H9 (cell line): ENCODE results near the gene DCST1. TPM values are rescaled to one million over a fixed set of nuclear protein-coding genes. Genes with fewer than 3 reads are reported as not detected.

ENCODE experiments used
- DNase-seq: peaks from one replicate; pipeline ENCODE4 v3.0.0-alpha.2; 2017
- H2AFZ ChIP-seq: one replicate; pipeline ENCODE4 v1.6.1; 2013; ENCODE audit warnings: mild to moderate bottlenecking, low read length, control low read depth, moderate library complexity
- H2AK5ac ChIP-seq: 2 replicates; pipeline ENCODE4 v1.6.1; 2013; ENCODE audit warnings: low read length, control low read depth, mixed read lengths; ENCODE audit not compliant: insufficient read length
- H2BK120ac ChIP-seq: one replicate; pipeline ENCODE4 v1.6.1; 2013; ENCODE audit warnings: low read depth, mild to moderate bottlenecking, low read length, control low read depth, inconsistent platforms; ENCODE audit not compliant: poor library complexity, severe bottlenecking
- H2BK12ac ChIP-seq: 2 replicates; pipeline ENCODE4 v1.6.1; 2013; ENCODE audit warnings: low read length, control low read depth, mixed read lengths, low read depth; ENCODE audit not compliant: insufficient read length
- H2BK15ac ChIP-seq: 2 replicates; pipeline ENCODE4 v1.6.1; 2013; ENCODE audit warnings: low read depth, low read length, control low read depth
- H2BK20ac ChIP-seq: one replicate; pipeline ENCODE4 v1.6.1; 2013; ENCODE audit warnings: low read depth, mild to moderate bottlenecking, low read length, control low read depth, inconsistent platforms; ENCODE audit not compliant: poor library complexity, severe bottlenecking
- H2BK5ac ChIP-seq: 2 replicates; pipeline ENCODE4 v1.6.1; 2013; ENCODE audit warnings: low read length, control low read depth, mixed read lengths; ENCODE audit not compliant: insufficient read length
- H3K14ac ChIP-seq: 2 replicates; pipeline ENCODE4 v1.6.1; 2013; ENCODE audit warnings: low read length, control low read depth; ENCODE audit not compliant: insufficient read depth
- H3K18ac ChIP-seq: 2 replicates; pipeline ENCODE4 v1.6.1; 2013; ENCODE audit warnings: low read depth, mild to moderate bottlenecking, mixed read lengths, low read length, control low read depth; ENCODE audit not compliant: insufficient read length
- H3K23ac ChIP-seq: 2 replicates; pipeline ENCODE4 v1.6.1; 2013; ENCODE audit warnings: low read length, control low read depth, mixed read lengths, low read depth; ENCODE audit not compliant: insufficient read length
- H3K23me2 ChIP-seq: 2 replicates; pipeline ENCODE4 v1.6.1; 2013; ENCODE audit warnings: low read depth, mild to moderate bottlenecking, mixed read lengths, low read length, control low read depth; ENCODE audit not compliant: insufficient read length, poor library complexity, severe bottlenecking
- H3K27ac ChIP-seq: 2 replicates; pipeline ENCODE4 v1.5.1; 2013; ENCODE audit warnings: low read length, control low read depth, mixed read lengths, low read depth; ENCODE audit not compliant: insufficient read length
- H3K27me3 ChIP-seq: 2 replicates; pipeline ENCODE4 v1.6.1; 2013; ENCODE audit warnings: low read length, control low read depth, inconsistent platforms; ENCODE audit not compliant: insufficient read depth
- H3K4ac ChIP-seq: 2 replicates; pipeline ENCODE4 v1.6.1; 2013; ENCODE audit warnings: low read depth, mild to moderate bottlenecking, control low read depth, inconsistent platforms, low read length, moderate library complexity
- H3K4me1 ChIP-seq: 2 replicates; pipeline ENCODE4 v1.6.1; 2013; ENCODE audit warnings: low read length, control low read depth, inconsistent platforms; ENCODE audit not compliant: insufficient read depth
- H3K4me2 ChIP-seq: 2 replicates; pipeline ENCODE4 v1.6.1; 2013; ENCODE audit warnings: low read length, control low read depth, mixed read lengths; ENCODE audit not compliant: insufficient read length, insufficient read depth
- H3K56ac ChIP-seq: 2 replicates; pipeline ENCODE4 v1.6.1; 2013; ENCODE audit warnings: low read depth, mild to moderate bottlenecking, mixed read lengths, low read length, control low read depth; ENCODE audit not compliant: insufficient read length
- H3K79me1 ChIP-seq: 2 replicates; pipeline ENCODE4 v1.6.1; 2013; ENCODE audit warnings: low read depth, mild to moderate bottlenecking, moderate library complexity, low read length, control low read depth, inconsistent platforms; ENCODE audit not compliant: insufficient read depth, poor library complexity, severe bottlenecking
- H3K79me2 ChIP-seq: 2 replicates; pipeline ENCODE4 v1.6.1; 2013; ENCODE audit warnings: low read length, control low read depth, inconsistent platforms; ENCODE audit not compliant: insufficient read depth
- H3K9ac ChIP-seq: 2 replicates; pipeline ENCODE4 v1.6.1; 2013; ENCODE audit warnings: low read length, control low read depth, mixed read lengths; ENCODE audit not compliant: insufficient read length; ENCODE audit errors: extremely low read depth
- H3K9me3 ChIP-seq: one replicate; pipeline ENCODE4 v1.6.1; 2013; ENCODE audit warnings: low read depth, low read length, inconsistent platforms; ENCODE audit not compliant: control insufficient read depth
- H3T11ph ChIP-seq: one replicate; pipeline ENCODE4 v1.6.1; 2013; ENCODE audit warnings: mild to moderate bottlenecking, low read length, control low read depth, inconsistent platforms
- H4K20me1 ChIP-seq: one replicate; pipeline ENCODE4 v1.6.1; 2013; ENCODE audit not compliant: control insufficient read depth, insufficient read length, insufficient read depth
- H4K5ac ChIP-seq: 2 replicates; pipeline ENCODE4 v1.6.1; 2013; ENCODE audit warnings: low read depth, mild to moderate bottlenecking, mixed read lengths, low read length, control low read depth; ENCODE audit not compliant: insufficient read length
- H4K8ac ChIP-seq: replicated peaks from 2 replicates; pipeline ENCODE4 v1.6.1; 2013; ENCODE audit warnings: low read length, control low read depth, mixed read lengths, low read depth; ENCODE audit not compliant: insufficient read length
- H4K91ac ChIP-seq: 2 replicates; pipeline ENCODE4 v1.6.1; 2013; ENCODE audit warnings: low read depth, mild to moderate bottlenecking, moderate library complexity, mixed read lengths, low read length, control low read depth; ENCODE audit not compliant: insufficient read length
- H3K27ac Mint-ChIP-seq, 3 experiments: 2 replicates in 2 of 3; 3 replicates in 1 of 3; pipeline ENCODE4 v1.8.0; 2020 to 2021; ENCODE audit warnings: mixed read lengths in 3 of 3, mild to moderate bottlenecking in 1 of 3, moderate library complexity in 1 of 3
- H3K27me3 Mint-ChIP-seq: 2 replicates; pipeline ENCODE4 v1.8.0; 2021; ENCODE audit warnings: low read depth, mild to moderate bottlenecking, moderate library complexity, mixed read lengths
- H3K36me3 Mint-ChIP-seq, 3 experiments: 2 replicates in 2 of 3; 3 replicates in 1 of 3; pipeline ENCODE4 v1.8.0; 2020 to 2021; ENCODE audit warnings: low read depth in 3 of 3, mixed read lengths in 3 of 3; ENCODE audit not compliant: insufficient read depth in 1 of 3
- H3K4me1 Mint-ChIP-seq, 2 experiments: 2 replicates each; pipeline ENCODE4 v1.8.0; 2020; ENCODE audit warnings: mixed read lengths in 2 of 2
- H3K4me3 Mint-ChIP-seq, 2 experiments: 2 replicates in 1 of 2; 3 replicates in 1 of 2; pipeline ENCODE4 v1.8.0; 2020 to 2021; ENCODE audit warnings: mild to moderate bottlenecking in 2 of 2, mixed read lengths in 2 of 2, moderate library complexity in 1 of 2
- H3K9me3 Mint-ChIP-seq, 2 experiments: 2 replicates in 1 of 2; 3 replicates in 1 of 2; pipeline ENCODE4 v1.8.0; 2020; ENCODE audit warnings: mild to moderate bottlenecking in 2 of 2, mixed read lengths in 2 of 2, moderate library complexity in 1 of 2
- CTCF ChIP-seq: fragments of 200-600 bp; sonication (generic); conservative IDR thresholded peaks from 3 replicates; pipeline ENCODE4 v1.8.0; 2021; ENCODE audit warnings: antibody characterized with exemption, mild to moderate bottlenecking
- WGBS: extraction: QIAGEN DNeasy Blood & Tissue Kit; methylation state at CpG from one replicate; pipeline ENCODE4 v1.1.7; 2013; ENCODE audit warnings: missing lambda C conversion rate, low lambda C conversion rate, mixed read lengths; ENCODE audit not compliant: insufficient read length; ENCODE audit errors: extremely low coverage; 5-methylcytosine and 5-hydroxymethylcytosine counted together
- total RNA-seq: library from RNA; stranded (reverse); gene quantifications from 2 replicates; pipeline ENCODE4 v1.2.1, GENCODE V29; 2021

DCST1 gene
- total RNA-seq, 1 experiment from 2014 or later, result not detected

- H3K79me2 ChIP-seq, result no peaks in the 10 kb centered on the region
- no peak overlapping the region for H3K27ac Mint-ChIP-seq
- H3K9ac ChIP-seq, result no peak overlapping the region
- no peak overlapping the region for H2BK5ac ChIP-seq
- no peak overlapping the region for H3K4me2 ChIP-seq
- no peak overlapping the region for H4K5ac ChIP-seq
- WGBS, result no CpG with 5 or more reads among the region's 14 CpGs
- no peak overlapping the region for H3K18ac ChIP-seq
- no peak overlapping the region for H2BK15ac ChIP-seq
- no peak overlapping the region for H2BK12ac ChIP-seq
- H4K91ac ChIP-seq, result no peak overlapping the region
- H3K79me1 ChIP-seq, result no peaks in the 10 kb centered on the region
- no peak overlapping the region for H3K27ac ChIP-seq
- no peak overlapping the region for H2BK120ac ChIP-seq
- peaks cover 2% of the 10 kb centered on the region for H4K20me1 ChIP-seq
- no peak overlapping the region for H3K14ac ChIP-seq
- H3K27me3 ChIP-seq, result no peaks in the 10 kb centered on the region
- no peak overlapping the region for H2BK20ac ChIP-seq
- no peak overlapping the region for H2AK5ac ChIP-seq
- H3K9me3 ChIP-seq, result no peaks in the 10 kb centered on the region
- TF ChIP-seq CTCF, result no peak
- peaks cover 12 to 25% of the 10 kb centered on the region in 2 experiments for H3K4me1 Mint-ChIP-seq
- H3K9me3 Mint-ChIP-seq, result no peaks in the 10 kb centered on the region; a peak in 1 of 5 replicates
- H3K36me3 Mint-ChIP-seq, result no peaks in the 10 kb centered on the region; a peak in 1 of 7 replicates
- 0 out of 5 replicates have a peak overlapping the region, but pooled peaks of 1 of the 2 experiments have one; percentile 3 for H3K4me3 Mint-ChIP-seq
- no peak overlapping the region for H3K23ac ChIP-seq
- no peak overlapping the region for H2AFZ ChIP-seq
- H3K4ac ChIP-seq, result no peak overlapping the region
- H3K56ac ChIP-seq, result no peak overlapping the region
- H3K23me2 ChIP-seq, result no peaks in the 10 kb centered on the region
- no peak for DNase-seq
- peaks cover 37% of the 10 kb centered on the region for H3K27me3 Mint-ChIP-seq
- H3K4me1 ChIP-seq, result no peaks in the 10 kb centered on the region
- no peak overlapping the region for H3T11ph ChIP-seq
- H4K8ac ChIP-seq, result no peak overlapping the region
Observed at GRCh38 chr1:155040358-155041093, 6.9 kb downstream of the DCST1 start.
